Tibial artery (tissue), 4 donors: ENCODE data around the gene KCNIP3.
"Not testable (repeated sequence)": the region's sequence is repeated elsewhere in the genome, so short reads cannot be mapped to it uniquely, and the experiment has no call there.

Experiments used
- DNase-seq, 2 donors: peaks; one replicate each; pipeline ENCODE4 v3.0.0-alpha.2; 2019
- H3K27ac ChIP-seq, 2 donors: fragments of 200-600 bp; sonication (generic) in 1 of 2; 1 replicate in 1 of 2; 2 replicates in 1 of 2; pipeline ENCODE4 v1.5.1; 2018 to 2019; ENCODE audit warnings: mild to moderate bottlenecking in 1 of 2
- H3K27me3 ChIP-seq, 2 donors: fragments of 200-600 bp; sonication (generic) in 1 of 2; one replicate each; pipeline versions ENCODE4 v1.5.1 to v1.6.0; 2016 to 2019
- H3K36me3 ChIP-seq, 3 donors: fragments of 200-600 bp; sonication (generic) in 2 of 3; one replicate each; pipeline ENCODE4 v1.5.1; 2016 to 2019; ENCODE audit warnings: mild to moderate bottlenecking in 2 of 3
- H3K4me1 ChIP-seq, 4 donors: fragments of 200-600 bp; sonication (generic) in 2 of 4; 1 replicate in 3 of 4; 2 replicates in 1 of 4; pipeline ENCODE4 v1.5.1; 2016 to 2019
- H3K4me3 ChIP-seq, 2 donors: fragments of 200-600 bp; sonication (generic) in 1 of 2; 1 replicate in 1 of 2; 2 replicates in 1 of 2; pipeline ENCODE4 v1.5.1; 2018 to 2019; ENCODE audit warnings: mild to moderate bottlenecking in 2 of 2
- H3K9me3 ChIP-seq, 3 donors: fragments of 200-600 bp; sonication (generic) in 1 of 3; one replicate each; pipeline ENCODE4 v1.5.1; 2016 to 2019
- CTCF ChIP-seq, 2 experiments: fragments of 200-600 bp in 1 of 2; fragments of 450-650 bp in 1 of 2; IDR thresholded peaks; one replicate each; pipeline ENCODE4 v1.5.1; 2017 to 2019; ENCODE audit warnings: antibody characterized with exemption in 2 of 2, mild to moderate bottlenecking in 1 of 2, moderate library complexity in 1 of 2
- intact Hi-C: fragments of 100-400 bp; cut with DNase I; formaldehyde crosslinking; loops from one replicate; pipeline ENCODE4 v1.15.0; 2023; ENCODE audit warnings: low total_unique reads

Gene KCNIP3

GRCh38 chr2:95269036-95269680 is 28.0 kb upstream of the KCNIP3 start:
- Histone ChIP-seq H3K27ac (no peak overlapping the region), H3K4me3 (no peak overlapping the region), H3K36me3 (no peaks in the 10 kb centered on the region), H3K27me3 (no peaks in the 10 kb centered on the region), H3K4me1 (no peaks in the 10 kb centered on the region), H3K9me3 (no peaks in the 10 kb centered on the region)
- intact Hi-C loops, result no loop called here
- DNase-seq, result peak in 1 of 2 donors; percentile 31
- no peak for TF ChIP-seq CTCF (IDR thresholded peaks at IDR 0.05)

- intact Hi-C loops, H3K27ac ChIP-seq, H3K4me3 ChIP-seq, H3K4me1 ChIP-seq, H3K36me3 ChIP-seq, H3K27me3 ChIP-seq, H3K9me3 ChIP-seq: not testable (repeated sequence)
- DNase-seq, result peak in 1 of 2 donors; percentile 20
Measured at GRCh38 chr2:95269745-95270144, 27.4 kb upstream of the KCNIP3 start.

GRCh38 chr2:95270541-95271081 is 26.5 kb upstream of the KCNIP3 start:
- Histone ChIP-seq H3K27me3 (no peaks in the 10 kb centered on the region), H3K9me3 (no peaks in the 10 kb centered on the region), H3K4me3 (no peak overlapping the region), H3K36me3 (no peaks in the 10 kb centered on the region), H3K27ac (no peak overlapping the region), H3K4me1 (no peaks in the 10 kb centered on the region)
- peak in 1 of 2 donors; percentile 47 for DNase-seq
- intact Hi-C loops, result no loop called here
- TF ChIP-seq CTCF (IDR thresholded peaks at IDR 0.05), result no peak

GRCh38 chr2:95271381-95271971 is 25.7 kb upstream of the KCNIP3 start:
- Histone ChIP-seq H3K36me3 (no peaks in the 10 kb centered on the region), H3K9me3 (no peaks in the 10 kb centered on the region), H3K27me3 (no peaks in the 10 kb centered on the region), H3K4me3 (no peak overlapping the region), H3K27ac (no peak overlapping the region), H3K4me1 (peaks cover 0 to 3% (median 0%) of the 10 kb centered on the region in 4 donors)
- TF ChIP-seq CTCF (IDR thresholded peaks at IDR 0.05), result no peak
- peak in 1 of 2 donors; percentile 40 for DNase-seq
- intact Hi-C loops, result no loop called here

- no peaks in the 10 kb centered on the region for H3K36me3 ChIP-seq
- TF ChIP-seq CTCF (IDR thresholded peaks at IDR 0.05), result no peak
Measured at GRCh38 chr2:95272299-95272751, 24.8 kb upstream of the KCNIP3 start.

GRCh38 chr2:95272781-95273180 is 24.4 kb upstream of the KCNIP3 start:
- DNase-seq, result no peak
- intact Hi-C loops, result no loop called here
- no peak overlapping the region for H3K27ac ChIP-seq
- no peak for TF ChIP-seq CTCF (IDR thresholded peaks at IDR 0.05)
- peaks cover 0 to 15% (median 0%) of the 10 kb centered on the region in 4 donors for H3K4me1 ChIP-seq
- no peaks in the 10 kb centered on the region for H3K9me3 ChIP-seq
- H3K27me3 ChIP-seq, result no peaks in the 10 kb centered on the region
- no peak overlapping the region for H3K4me3 ChIP-seq
- H3K36me3 ChIP-seq, result no peaks in the 10 kb centered on the region

More at GRCh38 chr2:95272299-95272751, 24.8 kb upstream of the KCNIP3 start:
- no peak overlapping the region for H3K4me3 ChIP-seq
- DNase-seq, result peak in 1 of 2 donors; percentile 21
- peaks cover 0 to 12% (median 0%) of the 10 kb centered on the region in 4 donors for H3K4me1 ChIP-seq
- H3K27me3 ChIP-seq, result no peaks in the 10 kb centered on the region
- H3K9me3 ChIP-seq, result no peaks in the 10 kb centered on the region
- H3K27ac ChIP-seq, result no peak overlapping the region
- intact Hi-C loops, result no loop called here
